HG02798 (cell line): Measurements from ENCODE around the gene COMMD7.
"Not testable (repeated sequence)": the region's sequence is repeated elsewhere in the genome, so short reads cannot be mapped to it uniquely, and the experiment has no call there.

Experiments
- ATAC-seq: cut with Tn5 transposase; IDR thresholded peaks from one replicate; pipeline ENCODE4 v1.9.1; 2021; ENCODE audit warnings: mild to moderate bottlenecking; ENCODE audit not compliant: unreplicated experiment, poor library complexity

COMMD7 gene

DNA sequence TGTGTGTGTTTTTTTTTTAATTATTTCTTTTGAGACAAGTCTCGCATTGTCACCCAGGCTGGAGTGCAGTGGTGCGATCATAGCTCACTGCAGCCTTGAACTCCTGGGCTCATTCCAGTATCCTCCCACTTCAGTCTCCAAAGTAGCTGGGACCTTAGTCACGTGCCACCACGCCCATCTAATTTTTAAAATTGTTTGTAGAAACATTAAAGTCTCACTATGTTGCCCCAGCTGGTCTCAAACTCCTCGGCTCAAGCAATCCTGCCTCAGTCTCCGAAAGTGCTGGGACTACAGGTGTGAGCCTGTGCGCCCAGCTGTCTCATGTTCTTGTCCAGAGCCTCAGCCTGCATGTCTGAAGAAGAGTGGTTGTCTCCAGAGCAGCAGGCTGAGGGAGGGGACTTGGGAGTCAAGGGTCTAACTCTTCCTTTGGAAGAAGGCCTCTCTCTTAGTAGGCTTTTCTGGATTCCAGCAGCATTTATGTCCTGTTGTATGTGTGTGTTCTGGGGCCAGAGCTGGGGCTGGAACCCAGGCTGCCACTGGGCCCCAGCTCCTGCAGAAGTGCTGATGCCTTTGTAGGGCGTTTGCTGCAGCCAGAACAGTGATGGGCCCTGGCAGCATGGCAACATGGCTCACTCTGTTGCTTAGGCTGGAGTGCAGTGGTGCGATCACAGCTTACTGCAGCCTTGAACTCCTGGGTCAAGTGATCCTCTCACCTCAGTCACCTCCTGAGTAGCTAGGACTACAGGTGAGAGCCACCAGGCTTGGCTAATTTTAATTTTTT lies 24.3 kb upstream of the COMMD7 start:
- no peak for ATAC-seq

GRCh38 chr20:32765230-32765875 lies 22.1 kb upstream of the COMMD7 start:
- not testable (repeated sequence) for ATAC-seq

DNA sequence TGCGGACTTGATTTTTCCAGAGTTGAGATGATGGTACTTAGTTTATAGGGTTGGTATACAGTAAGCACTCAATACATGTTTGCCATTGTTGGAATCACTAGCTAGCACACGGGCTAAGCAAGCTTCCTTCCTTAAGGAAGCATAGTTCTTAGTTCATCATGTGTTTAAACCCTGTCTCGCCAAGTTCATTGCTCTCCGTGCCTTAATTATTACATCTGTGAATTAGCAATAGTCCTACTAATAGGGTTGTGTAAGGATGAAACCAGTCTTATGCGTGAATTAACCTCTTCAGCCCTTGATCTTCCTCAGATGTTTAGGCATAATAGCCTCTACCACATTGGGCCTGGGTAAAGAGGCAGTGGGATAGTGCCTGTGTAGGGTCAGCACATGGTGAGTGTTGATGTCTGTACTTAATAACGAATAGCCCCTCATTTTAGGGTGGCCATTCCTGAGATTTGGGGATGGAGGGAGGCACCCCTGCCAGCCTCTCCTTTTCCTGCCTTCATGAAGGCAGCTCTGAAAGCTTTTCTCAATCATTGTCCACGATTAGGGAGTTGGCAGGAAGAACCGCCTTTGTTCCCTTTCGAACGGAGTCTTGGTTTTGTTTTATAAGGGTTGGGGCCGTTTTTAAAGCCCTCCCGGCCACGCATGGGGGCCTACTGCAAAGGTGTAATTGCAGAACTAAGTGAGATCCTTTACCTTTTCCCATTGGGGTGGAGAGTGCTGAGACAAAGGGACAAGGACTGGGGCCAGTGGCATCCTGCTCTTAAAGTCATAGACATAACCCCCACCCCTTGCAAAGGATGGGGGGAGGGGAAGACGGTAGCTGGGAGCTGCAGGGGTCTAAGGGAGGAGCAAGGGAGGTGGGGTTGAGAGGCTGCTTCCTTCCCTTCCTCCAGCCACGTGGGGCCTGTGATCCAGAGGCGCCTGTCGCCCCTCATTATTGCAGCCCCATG lies 21.0 kb upstream of the COMMD7 start:
- ATAC-seq: no peak

- ATAC-seq: no peak
These were observed 20.1 kb upstream of the COMMD7 start for GRCh38 chr20:32763202-32764004.

DNA sequence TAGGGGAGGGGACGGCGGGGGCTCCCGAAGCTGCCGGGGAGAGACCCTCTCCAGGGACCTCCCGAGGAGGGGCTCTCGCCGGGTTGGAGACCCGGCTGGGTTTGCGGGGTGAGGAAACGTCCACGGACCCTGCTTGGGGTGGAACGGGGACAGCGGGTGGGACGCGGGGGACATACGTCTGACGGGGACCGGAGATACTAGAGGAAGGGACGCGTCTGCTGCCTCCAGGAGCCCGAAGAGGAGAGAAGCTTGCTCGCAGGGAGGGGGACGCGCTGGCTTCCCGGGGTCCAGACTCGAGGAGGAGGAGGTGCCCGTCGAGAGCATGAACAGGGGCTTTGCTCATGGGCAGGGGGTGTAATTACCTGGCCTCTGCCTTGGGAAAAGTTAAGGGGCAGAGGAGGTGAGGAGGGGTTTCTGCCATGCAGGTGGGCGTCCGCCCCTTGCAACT lies 19.5 kb upstream of the COMMD7 start:
- ATAC-seq: no peak

- ATAC-seq: peak; percentile 74
These were observed 18.8 kb upstream of the COMMD7 start, which contains the start of gene DNMT3B for GRCh38 chr20:32761831-32762753. Gene DNMT3B, plus strand, starts transcription at chr20:32762385. Its CDS starts 17,939 bp downstream, at chr20:32780324.

- no peak for ATAC-seq
These were observed 18.2 kb upstream of the COMMD7 start for GRCh38 chr20:32761417-32761830.

DNA sequence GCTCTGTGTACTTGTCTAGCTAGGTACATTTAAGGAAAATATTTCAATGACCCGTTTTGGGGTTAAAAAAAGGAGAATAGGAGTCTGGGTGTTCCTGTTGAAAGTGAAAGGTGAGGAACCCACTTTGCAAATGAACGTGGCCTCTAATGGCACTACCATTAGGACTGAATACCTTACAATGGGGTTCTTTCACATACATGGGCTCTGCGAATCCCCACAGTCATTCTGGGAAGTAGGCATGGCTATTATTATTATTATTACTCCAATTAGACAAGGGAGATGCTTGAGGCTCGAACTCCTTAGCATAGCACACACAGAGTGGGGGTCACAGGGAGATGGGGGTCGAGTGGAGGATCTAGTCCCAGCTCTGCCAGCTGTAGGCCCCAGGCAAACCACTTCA lies 12.9 kb upstream of the COMMD7 start:
- no peak for ATAC-seq

DNA sequence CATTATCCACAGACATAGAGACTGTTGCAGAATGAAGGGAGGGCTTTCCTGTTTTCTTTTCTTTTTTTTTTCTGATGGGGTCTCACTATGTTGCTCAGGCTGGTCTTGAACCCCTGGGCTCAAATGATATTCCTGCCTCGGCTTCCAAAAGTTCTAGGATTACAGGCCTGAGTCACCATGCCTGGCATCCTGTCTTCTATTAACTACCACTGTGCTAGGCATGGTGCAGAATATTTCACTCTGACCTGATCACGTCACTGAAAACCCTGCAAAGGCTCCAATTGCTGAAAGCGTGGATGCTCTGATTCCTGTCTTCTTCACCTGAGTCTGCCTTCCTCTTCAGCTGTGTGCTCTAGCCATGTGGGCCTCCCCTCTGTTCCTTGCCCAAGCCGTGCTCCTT lies 10.5 kb upstream of the COMMD7 start:
- ATAC-seq: no peak

DNA sequence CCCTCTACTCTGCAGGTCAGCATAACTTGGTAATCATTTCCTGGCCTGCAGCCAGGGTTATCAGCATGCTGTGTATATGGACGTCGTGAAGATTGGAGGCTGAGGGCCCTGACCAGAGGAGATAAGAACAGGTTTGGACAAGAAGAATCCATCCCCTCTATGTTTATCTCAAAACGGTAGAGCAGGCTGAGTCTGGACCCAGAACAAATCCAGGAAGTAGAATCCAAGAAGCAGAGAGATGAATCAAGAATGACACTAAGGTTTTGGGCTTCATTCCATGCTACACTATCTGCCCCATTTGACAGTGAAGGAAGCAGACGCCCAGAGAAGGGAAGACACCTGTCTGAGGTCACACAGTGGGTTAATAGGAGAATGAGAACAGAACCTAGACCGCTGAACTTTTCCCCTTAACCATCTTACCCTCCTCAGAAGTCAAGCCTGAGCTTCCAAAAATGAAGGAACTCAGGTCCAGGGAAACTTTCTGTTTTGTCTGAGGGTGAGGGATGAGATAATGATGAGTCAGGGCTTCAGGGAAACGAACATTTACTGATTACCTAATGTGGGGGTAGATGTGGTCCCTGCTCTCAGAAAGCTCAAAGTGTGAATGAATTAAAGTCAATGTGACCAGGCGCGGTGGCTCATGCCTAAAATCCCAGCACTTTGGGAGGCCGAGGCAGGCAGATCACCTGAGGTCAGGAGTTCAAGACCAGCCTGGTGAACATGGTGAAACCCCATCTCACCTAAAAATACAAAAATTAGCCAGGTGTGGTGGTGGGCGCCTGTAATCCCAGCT lies 9.4 kb upstream of the COMMD7 start:
- no peak for ATAC-seq

DNA sequence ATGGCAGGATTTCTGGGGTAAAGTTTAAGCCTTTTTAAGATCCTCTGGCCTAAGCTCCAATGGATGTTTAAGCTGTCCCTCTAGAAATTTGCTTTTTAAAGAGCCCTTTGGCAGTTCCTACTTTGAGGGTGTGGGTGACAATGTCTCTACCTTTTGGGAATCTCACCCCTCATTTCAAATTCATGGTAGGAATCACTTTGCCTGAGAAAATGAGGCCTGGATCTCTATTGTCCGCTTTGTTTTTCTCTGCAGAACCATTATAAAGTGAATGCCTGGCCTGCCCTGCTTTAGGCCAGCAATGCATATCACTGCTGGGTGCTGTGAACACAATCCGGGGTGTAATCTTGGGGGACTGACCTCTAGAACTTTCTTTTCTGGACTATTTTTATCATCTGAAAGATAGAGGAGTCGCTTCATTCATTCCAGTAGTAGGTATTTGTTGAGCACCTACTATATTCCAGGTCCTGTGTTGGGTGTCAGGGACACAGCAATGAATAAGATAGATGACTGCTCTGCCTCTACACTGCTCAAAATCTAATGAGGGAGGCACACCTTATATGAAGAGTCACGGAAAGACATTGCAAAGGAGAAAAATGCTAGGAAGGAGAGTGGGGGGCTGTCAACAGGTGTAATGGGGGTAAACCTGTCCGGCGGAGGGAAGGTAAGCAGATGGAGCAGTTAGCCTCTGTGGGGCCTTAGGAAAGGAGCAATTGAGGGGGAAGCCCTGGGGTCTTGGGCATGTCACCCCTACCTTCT lies 8.6 kb upstream of the COMMD7 start:
- ATAC-seq: no peak

GRCh38 chr20:32751293-32751692 lies 8.0 kb upstream of the COMMD7 start:
- ATAC-seq: no peak

GRCh38 chr20:32749914-32750637 lies 6.8 kb upstream of the COMMD7 start:
- no peak for ATAC-seq

GRCh38 chr20:32742322-32743236 lies 688 bp downstream of the COMMD7 start:
- ATAC-seq: no peak

- ATAC-seq: no peak
These were observed 2.1 kb downstream of the COMMD7 start for GRCh38 chr20:32741151-32741550.
